AG04449 (cell line): ENCODE measurements around the gene CARF.
"Not testable (repeated sequence)": the region's sequence is repeated elsewhere in the genome, so short reads cannot be mapped to it uniquely, and the experiment has no call there.

ENCODE experiments used
- CTCF ChIA-PET: fragments of 350-600 bp; formaldehyde crosslinking; extraction: SDS; loops from one replicate; lab custom pipeline; 2021; ENCODE audit warnings: antibody characterized with exemption; lab: Yijun Ruan, JAX
- POLR2A ChIA-PET: fragments of 400-600, 350-600 bp; formaldehyde crosslinking; extraction: SDS; loops from one replicate; lab custom pipeline; 2020; ENCODE audit warnings: antibody characterized with exemption, inconsistent platforms; lab: Yijun Ruan, JAX
- DNase-seq: peaks from one replicate; pipeline ENCODE4 v3.0.0-alpha.2; 2010; ENCODE audit warnings: low read depth, low spot score
- H3K4me3 ChIP-seq: 2 replicates; pipeline ENCODE4 v1.5.1; 2011; ENCODE audit warnings: low read depth, mild to moderate bottlenecking, control low read depth, low read length
- CTCF ChIP-seq: IDR thresholded peaks from one replicate; pipeline ENCODE4 v1.5.1; 2011; ENCODE audit warnings: mild to moderate bottlenecking, moderate library complexity, low read length, control low read depth, inconsistent platforms; ENCODE audit not compliant: insufficient read depth; ENCODE audit errors: missing control alignments

CARF gene

GRCh38 chr2:202883987-202884675 is 27.9 kb upstream of the CARF start:
- H3K4me3 ChIP-seq, result no peak overlapping the region
- POLR2A ChIA-PET, result no interaction called here
- no peak for DNase-seq
- no peak for TF ChIP-seq CTCF
- CTCF ChIA-PET, result no interaction called here

DNA sequence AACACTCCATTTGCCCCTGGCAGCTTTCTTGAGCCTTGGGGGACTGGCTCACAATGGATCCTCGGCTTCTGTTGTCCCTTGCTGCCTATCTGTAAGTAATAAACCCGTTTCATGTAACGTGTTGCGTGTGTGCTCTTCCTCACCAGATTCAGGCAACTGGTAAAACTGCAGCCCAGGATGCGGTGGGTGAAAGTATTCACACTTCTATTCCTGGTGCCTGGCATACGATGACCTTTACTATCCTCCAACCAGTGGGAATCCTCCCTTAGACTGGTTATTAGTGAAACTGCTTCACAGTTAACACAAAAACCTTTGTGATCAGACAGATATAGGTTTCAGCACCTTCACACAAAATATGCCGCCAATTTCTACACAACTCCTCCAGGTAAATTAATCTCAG is 26.9 kb upstream of the CARF start:
- ChIA-PET CTCF (no interaction called here), POLR2A (no interaction called here)
- DNase-seq, result no peak
- TF ChIP-seq CTCF, result no peak
- H3K4me3 ChIP-seq, result no peak overlapping the region

GRCh38 chr2:202905507-202905906 is 6.6 kb upstream of the CARF start:
- H3K4me3 ChIP-seq, DNase-seq, CTCF ChIA-PET, POLR2A ChIA-PET: not testable (repeated sequence)

- CTCF ChIA-PET, result no interaction called here
- no peak for TF ChIP-seq CTCF
- H3K4me3 ChIP-seq, result no peak overlapping the region
- DNase-seq, result no peak
- POLR2A ChIA-PET, result no interaction called here
These were observed 3.9 kb upstream of the CARF start for GRCh38 chr2:202908186-202908585.

- no peak for TF ChIP-seq CTCF
- no peak overlapping the region for H3K4me3 ChIP-seq
- CTCF ChIA-PET, result no interaction called here
- no peak for DNase-seq
- POLR2A ChIA-PET, result interaction anchor here (0.7 kb wide), 1 partner anchor 105 kb away, joined by 3 read pairs; the partner anchor contains the start of gene NBEAL1
These were observed 2.5 kb upstream of the CARF start for GRCh38 chr2:202909394-202910192.

DNA sequence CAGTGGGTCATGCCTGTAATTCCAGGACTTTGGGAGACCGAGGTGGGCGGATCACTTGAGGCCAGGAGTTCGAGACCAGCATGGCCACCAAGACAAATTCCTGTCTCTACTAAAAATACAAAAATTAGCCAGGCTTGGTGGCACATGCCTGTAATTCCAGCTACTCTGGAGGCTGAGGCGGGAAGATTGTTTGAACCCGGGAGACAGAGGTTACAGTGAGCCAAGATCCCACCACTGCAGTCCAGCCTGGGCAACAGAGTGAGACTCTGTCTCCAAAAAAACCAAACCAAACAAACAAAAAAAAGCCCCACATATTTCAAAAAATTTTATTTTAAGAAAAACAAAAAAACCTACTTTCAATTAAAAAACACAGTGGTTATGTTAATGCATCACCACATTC is 1.8 kb upstream of the CARF start:
- DNase-seq, POLR2A ChIA-PET: not testable (repeated sequence)
- peak overlapping the region; percentile 99 for H3K4me3 ChIP-seq
- CTCF ChIA-PET, result interaction anchor here (1.4 to 1.7 kb wide), 2 partner anchors 321 to 905 kb away, joined by 3 to 8 read pairs; no protein-coding TSS in a partner anchor

DNA sequence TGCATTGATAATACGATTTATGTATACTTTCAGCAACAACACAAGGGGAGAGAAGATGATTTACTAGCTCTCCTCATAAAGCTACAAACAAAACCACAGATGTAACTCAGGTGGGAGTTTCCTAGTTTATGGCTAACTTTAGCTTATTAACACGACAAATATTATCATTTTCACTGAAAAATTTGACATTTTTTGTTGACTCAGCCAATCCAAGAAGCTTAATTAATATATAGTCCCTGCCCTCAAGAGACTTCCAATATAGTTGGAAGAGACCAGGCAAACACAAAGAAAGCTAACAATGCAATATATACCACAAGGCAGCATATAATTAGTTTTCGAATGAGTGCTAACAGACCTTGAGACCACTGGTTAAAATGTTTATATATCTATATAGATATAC is 1.4 kb upstream of the CARF start:
- ChIA-PET CTCF (interaction anchor here (1.1 to 1.7 kb wide), 4 partner anchors 40 to 905 kb away, joined by 3 to 8 read pairs (median 4); no protein-coding TSS in a partner anchor), POLR2A (no interaction called here)
- no peak for TF ChIP-seq CTCF
- no peak for DNase-seq
- H3K4me3 ChIP-seq, result peak overlapping the region; percentile 99
